Heart left ventricle (tissue), 13 donors: Measurements from ENCODE around the gene GOLGA6C.

ENCODE experiments used
- POLR2A ChIP-seq, 2 donors: fragments of 450-650 bp; IDR thresholded peaks; one replicate each; pipeline ENCODE4 v1.6.1; 2017; ENCODE audit warnings: antibody characterized with exemption in 2 of 2, mild to moderate bottlenecking in 2 of 2, moderate library complexity in 2 of 2
- TF ChIP-seq, protein P1 (sequence below), 12 donors: fragments of 200-600 bp; sonication (generic) in 4 of 12; IDR thresholded peaks; one replicate each; pipeline versions ENCODE4 v1.5.0 to v1.8.0; 2018 to 2022; ENCODE audit warnings: antibody characterized with exemption in 12 of 12, mild to moderate bottlenecking in 5 of 12
- donor health status: ischemic (EF 13 %, LVEDD 7.1; RV severe dilation, severe dysfunction).
- donor health status: DM: no; HTN: yes; CAD: no.
- donor health status: DM: no; HTN: no; CAD: no.
- donor health status: ischemic (EF 25% LVEDD 6.9; RV normal size, moderate dysfunction).
- donor health status: ischemic (EF 25% LVEDD 5.7; RV mildly dilated, moderate dysfunction).
- donor health status: ischemic (EF 35%, LVEDD 5.7; RV mildly dilated, moderate dysfunction).
- donor health status: nonischemic (EF 11% LVEDD 7.7; RV severe dilation, severe dysfunction).
- donor health status: DM: yes; HTN: yes; CAD: no.
- donor health status: PGD.
- donor health status: ischemic (EF 29% LVEDD 5.4; RV normal size, mild dysfunction).
- donor health status: nonischemic (EF 23%, LVEDD 6.1; RV moderate dilation, normal function).

DNA sequence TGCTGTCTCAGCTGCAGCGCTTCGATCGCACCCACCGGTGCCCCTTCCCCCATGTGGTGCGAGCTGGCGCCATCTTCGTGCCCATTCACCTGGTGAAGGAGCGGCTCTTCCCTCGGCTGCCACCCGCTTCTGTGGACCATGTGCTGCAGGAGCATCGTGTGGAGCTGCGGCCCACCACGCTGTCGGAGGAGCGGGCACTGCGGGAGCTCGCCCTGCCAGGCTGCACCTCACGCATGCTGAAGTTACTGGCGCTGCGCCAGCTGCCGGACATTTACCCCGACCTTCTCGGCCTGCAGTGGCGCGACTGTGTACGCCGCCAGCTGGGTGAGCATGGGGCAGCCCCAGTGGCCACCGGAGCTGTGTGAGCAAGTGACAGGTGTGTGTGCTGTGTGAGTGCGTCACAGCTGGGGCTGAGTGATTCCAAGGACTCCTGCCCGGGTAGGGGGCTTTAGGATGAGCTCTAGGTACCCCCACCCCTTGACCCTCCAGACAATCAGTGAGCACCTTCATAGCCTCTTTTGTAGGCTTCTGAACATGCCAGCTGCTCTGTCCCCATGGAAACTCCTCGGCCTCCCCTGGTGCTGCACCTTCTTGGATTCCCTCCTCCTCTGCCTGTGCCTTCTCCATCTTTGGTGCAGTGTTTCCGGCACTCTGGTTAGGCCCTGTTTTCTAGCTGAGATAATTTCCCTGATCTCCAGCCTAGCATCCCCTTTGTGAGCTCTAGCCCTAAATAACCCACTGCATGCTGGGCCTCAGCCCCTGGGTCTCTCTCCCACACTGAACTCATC is 49.4 kb upstream of the GOLGA6C start:
- TF ChIP-seq, protein P1, sequence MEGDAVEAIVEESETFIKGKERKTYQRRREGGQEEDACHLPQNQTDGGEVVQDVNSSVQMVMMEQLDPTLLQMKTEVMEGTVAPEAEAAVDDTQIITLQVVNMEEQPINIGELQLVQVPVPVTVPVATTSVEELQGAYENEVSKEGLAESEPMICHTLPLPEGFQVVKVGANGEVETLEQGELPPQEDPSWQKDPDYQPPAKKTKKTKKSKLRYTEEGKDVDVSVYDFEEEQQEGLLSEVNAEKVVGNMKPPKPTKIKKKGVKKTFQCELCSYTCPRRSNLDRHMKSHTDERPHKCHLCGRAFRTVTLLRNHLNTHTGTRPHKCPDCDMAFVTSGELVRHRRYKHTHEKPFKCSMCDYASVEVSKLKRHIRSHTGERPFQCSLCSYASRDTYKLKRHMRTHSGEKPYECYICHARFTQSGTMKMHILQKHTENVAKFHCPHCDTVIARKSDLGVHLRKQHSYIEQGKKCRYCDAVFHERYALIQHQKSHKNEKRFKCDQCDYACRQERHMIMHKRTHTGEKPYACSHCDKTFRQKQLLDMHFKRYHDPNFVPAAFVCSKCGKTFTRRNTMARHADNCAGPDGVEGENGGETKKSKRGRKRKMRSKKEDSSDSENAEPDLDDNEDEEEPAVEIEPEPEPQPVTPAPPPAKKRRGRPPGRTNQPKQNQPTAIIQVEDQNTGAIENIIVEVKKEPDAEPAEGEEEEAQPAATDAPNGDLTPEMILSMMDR (IDR thresholded peaks at IDR 0.05): no peak
- no peak for TF ChIP-seq POLR2A (IDR thresholded peaks at IDR 0.05)
